Endothelial cell of umbilical vein (primary cell): ENCODE measurements around the gene UBE2H.

ENCODE experiments used
- CTCF ChIP-seq, 2 donors: IDR thresholded peaks; 1 replicate in 1 of 2; 2 replicates in 1 of 2; pipeline ENCODE4 v1.5.1; 2011; ENCODE audit warnings: low read length in 2 of 2, mild to moderate bottlenecking in 2 of 2, moderate library complexity in 2 of 2, control low read depth in 1 of 2, inconsistent platforms in 1 of 2, low read depth in 1 of 2; ENCODE audit not compliant: insufficient read depth in 1 of 2; ENCODE audit errors: extremely low read depth in 1 of 2
- JUN ChIP-seq: IDR thresholded peaks from 2 replicates; pipeline ENCODE4 v1.6.1; 2011; ENCODE audit warnings: borderline replicate concordance, low read depth; ENCODE audit not compliant: insufficient read length, insufficient read depth
- POLR2A ChIP-seq: IDR thresholded peaks from 2 replicates; pipeline ENCODE4 v1.6.1; 2012; ENCODE audit warnings: low read depth, mild to moderate bottlenecking, control low read depth, low read length
- POLR2AphosphoS5 ChIP-seq: IDR thresholded peaks from 2 replicates; pipeline ENCODE4 v1.6.1; 2012; ENCODE audit warnings: low read depth, mild to moderate bottlenecking, control low read depth, low read length, moderate library complexity; ENCODE audit not compliant: insufficient read depth

- TF ChIP-seq CTCF (IDR thresholded peaks at IDR 0.05; ENCODE audit: extremely low read depth in 1 of 2, insufficient read depth in 1 of 2, low read depth in 1 of 2, low read length in 2 of 2) (no peak), POLR2A (no peak), POLR2AphosphoS5 (no peak), JUN (no peak)
Observed at GRCh38 chr7:129884495-129884894, 68.3 kb downstream of the UBE2H start.
